HG02840 (cell line): ENCODE measurements around the gene GLIPR1L1.

ENCODE experiments used
- ATAC-seq: cut with Tn5 transposase; IDR thresholded peaks from one replicate; pipeline ENCODE4 v1.9.1; 2021; ENCODE audit warnings: mild to moderate bottlenecking, moderate library complexity, moderate number of reproducible peaks; ENCODE audit not compliant: unreplicated experiment, low FRiP score

GLIPR1L1 gene, protein sequence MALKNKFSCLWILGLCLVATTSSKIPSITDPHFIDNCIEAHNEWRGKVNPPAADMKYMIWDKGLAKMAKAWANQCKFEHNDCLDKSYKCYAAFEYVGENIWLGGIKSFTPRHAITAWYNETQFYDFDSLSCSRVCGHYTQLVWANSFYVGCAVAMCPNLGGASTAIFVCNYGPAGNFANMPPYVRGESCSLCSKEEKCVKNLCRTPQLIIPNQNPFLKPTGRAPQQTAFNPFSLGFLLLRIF

DNA sequence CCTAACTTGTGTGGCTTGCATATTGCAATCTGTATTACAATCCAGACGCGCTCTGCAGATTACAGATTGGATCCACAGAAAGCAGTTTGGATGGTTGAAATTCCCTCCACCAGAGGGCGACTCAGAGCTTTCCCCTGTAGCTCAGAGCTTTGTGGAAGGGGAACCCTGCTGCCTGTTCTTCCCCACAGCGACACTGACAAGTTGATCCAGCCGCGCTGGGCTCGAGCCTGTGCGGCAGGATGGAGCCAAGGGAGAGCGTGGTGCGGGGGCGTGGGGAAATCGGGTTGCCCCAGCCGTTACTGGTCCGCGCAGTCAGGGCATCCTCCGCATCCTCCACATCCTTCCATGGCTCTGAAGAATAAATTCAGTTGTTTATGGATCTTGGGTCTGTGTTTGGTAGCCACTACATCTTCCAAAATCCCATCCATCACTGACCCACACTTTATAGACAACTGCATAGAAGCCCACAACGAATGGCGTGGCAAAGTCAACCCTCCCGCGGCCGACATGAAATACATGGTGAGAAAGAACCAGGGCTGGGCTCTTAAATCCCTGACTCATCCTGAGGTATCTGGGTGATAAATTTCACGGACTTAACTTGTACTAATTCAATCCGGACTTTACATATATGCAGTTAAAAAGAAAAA lies at the start of gene GLIPR1L1:
TSS of gene GLIPR1L1 (plus strand) at position 287 of the 647 bp plus-strand sequence. CDS start at position 346, 59 bp downstream.
- peak; percentile 56 for ATAC-seq

DNA sequence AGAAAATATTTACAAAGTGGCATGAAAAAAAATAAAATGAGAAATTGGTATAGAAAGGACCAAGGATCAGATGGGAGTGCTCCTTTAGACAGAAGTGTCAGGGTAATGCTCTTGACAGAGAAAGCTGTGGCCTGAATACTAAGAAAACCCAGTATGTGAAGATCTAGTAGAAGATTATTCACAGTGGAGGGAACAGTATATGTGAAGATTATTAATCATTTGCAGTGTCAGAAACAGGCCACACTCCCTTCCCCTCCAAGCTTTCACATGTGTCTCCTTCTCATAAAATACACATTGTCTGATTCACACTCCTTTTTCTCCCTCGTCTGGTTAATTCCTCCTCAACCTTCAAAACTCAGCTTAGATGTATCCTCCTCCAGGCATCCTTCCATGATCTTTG lies 45.6 kb upstream of the GLIPR1L1 start:
- ATAC-seq: no peak

GRCh38 chr12:75289753-75290152 lies 44.7 kb upstream of the GLIPR1L1 start:
- no peak for ATAC-seq

DNA sequence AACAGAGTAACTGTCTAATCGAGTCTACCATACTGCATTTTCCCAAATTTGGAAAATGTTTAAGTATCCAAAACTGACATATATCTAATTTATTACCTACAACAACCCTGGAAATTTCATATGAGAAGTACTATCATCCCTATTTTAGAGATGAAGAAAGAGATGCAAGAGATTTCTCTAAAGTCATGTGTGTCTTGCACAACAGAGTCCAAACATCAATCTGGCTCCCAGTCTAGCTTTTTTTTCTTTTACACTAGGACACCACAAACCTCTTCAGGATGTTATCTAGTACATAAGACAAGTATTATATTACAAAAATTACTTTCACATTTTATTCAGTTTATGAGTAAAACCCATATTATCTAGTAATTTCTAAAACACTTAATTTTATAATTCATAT lies 43.5 kb upstream of the GLIPR1L1 start:
- ATAC-seq: no peak

- ATAC-seq: no peak
These were observed 40.1 kb upstream of the GLIPR1L1 start for GRCh38 chr12:75294336-75294735.

GRCh38 chr12:75294797-75295196 lies 39.7 kb upstream of the GLIPR1L1 start:
- ATAC-seq: no peak

DNA sequence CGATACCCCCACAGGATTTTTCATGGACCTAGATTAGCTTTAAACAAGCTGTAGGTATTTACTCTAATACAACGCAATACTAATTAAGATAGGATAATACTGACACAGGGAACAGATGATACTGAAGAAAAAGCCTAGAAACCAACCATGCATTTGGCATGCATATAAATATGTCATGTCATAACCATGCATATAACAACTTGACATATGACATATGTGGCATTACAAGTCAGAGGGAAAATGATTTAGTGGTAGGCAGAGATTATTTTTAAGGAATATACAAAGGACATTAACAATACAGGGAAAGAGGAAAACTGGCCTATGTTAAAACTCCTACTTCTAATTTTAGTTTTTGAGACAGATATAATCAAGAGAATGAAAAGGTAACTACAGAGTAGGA lies 32.2 kb upstream of the GLIPR1L1 start:
- ATAC-seq: no peak

- ATAC-seq: no peak
These were observed 31.7 kb upstream of the GLIPR1L1 start for GRCh38 chr12:75302781-75303180.

DNA sequence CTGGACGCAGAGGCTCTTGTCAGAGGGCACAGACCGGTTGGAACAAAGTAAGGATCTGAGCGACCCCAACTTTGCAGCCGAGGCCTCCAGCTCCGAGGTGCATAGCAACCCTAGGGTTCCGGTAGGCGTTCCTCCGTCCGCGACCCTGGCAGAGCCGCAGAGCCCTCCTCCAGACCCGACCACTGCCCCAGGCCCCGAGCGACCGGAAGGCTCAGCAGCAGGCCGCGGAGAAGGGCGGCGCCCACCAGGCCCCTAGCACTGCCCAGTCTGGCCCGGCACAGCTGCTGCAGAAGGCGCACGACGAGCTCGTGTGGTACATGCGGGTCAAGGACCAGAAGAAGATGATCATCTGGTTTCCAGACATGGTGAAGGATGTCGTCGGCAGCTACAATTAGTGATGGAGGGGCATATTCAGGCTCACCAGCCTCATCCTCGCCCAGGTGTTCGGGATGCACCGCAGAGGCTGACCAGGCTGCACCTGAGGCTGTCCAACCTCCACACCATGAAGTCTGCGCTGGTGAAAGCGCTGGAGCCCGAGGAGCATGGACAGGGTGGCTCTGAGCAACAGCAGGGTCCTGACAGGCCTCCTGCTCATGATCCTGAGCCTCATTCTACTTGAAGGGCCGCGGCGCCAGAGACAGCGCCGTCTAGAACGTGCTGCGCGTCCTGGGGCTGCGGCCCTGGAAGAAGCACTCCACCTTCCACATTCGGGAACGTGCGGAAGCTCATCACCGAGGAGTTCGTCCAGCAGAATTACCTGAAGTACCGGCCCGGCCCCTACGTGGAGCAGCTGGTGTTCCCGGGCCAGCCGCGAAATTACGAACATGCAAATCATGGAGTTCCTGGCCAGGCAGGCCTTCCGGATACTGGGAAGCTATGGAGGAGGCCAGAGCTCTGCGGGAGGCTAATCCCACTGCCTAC lies 28.8 kb upstream of the GLIPR1L1 start:
- no peak for ATAC-seq

DNA sequence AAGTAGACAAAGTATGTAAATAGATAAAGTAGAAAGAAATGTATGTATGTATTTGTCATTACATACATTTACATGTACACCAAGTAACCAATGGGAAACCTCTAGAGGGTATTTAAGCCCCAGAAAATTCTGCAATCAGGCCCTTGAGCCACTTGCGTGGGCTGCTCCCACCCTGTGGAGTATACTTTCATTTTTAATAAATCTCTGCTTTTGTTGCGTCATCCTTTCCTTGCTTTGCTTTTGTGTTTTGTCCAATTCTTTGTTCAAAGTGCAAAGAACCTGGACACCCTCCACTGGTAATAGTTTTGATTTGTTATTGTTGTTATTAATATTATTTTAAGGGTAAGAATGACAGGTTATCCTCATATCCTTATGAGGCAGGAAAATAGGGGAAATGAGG lies 26.2 kb upstream of the GLIPR1L1 start:
- no peak for ATAC-seq

GRCh38 chr12:75311369-75311768 lies 23.1 kb upstream of the GLIPR1L1 start:
- ATAC-seq: no peak

GRCh38 chr12:75315518-75315917 lies 19.0 kb upstream of the GLIPR1L1 start:
- ATAC-seq: no peak

DNA sequence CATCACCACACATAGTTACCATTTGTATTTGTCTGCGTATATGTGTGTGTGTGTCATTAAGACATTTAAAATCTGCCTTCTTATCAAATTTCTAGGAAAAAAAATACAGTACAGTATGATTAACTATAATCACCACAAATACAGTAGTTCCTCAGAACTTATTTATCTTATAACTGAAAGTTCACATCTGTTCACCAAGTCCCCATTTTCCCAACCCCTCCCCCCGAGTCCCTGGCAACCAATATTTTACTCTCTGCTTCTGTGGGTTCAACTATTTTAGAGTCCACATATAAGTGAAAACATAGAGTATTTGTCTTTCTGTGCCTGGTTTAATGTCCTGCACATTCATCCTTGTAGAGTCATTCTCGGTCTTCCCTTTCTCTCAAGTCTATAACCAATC lies 16.7 kb upstream of the GLIPR1L1 start:
- no peak for ATAC-seq

- no peak for ATAC-seq
These were observed 12.0 kb upstream of the GLIPR1L1 start for GRCh38 chr12:75322464-75322863.

DNA sequence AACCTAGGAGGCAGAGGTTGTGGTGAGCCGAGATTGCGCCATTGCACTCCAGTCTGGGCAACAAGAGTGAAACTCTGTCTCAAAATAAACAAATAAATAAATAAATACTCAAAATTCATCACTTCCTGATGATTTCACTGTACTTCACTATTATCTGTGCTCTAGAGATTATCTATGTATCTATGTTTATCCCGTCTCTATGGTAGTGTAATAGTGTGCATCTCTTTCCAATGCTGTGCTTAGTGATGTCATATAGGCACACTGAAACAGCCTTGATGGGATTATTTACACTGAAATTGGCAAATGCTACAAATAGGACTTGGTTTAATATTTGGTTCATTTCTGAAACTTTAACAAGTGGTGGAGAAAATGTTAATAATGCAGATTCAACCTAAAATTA lies 10.8 kb upstream of the GLIPR1L1 start:
- ATAC-seq: no peak

- ATAC-seq: no peak
These were observed 6.8 kb upstream of the GLIPR1L1 start for GRCh38 chr12:75327642-75328041.

DNA sequence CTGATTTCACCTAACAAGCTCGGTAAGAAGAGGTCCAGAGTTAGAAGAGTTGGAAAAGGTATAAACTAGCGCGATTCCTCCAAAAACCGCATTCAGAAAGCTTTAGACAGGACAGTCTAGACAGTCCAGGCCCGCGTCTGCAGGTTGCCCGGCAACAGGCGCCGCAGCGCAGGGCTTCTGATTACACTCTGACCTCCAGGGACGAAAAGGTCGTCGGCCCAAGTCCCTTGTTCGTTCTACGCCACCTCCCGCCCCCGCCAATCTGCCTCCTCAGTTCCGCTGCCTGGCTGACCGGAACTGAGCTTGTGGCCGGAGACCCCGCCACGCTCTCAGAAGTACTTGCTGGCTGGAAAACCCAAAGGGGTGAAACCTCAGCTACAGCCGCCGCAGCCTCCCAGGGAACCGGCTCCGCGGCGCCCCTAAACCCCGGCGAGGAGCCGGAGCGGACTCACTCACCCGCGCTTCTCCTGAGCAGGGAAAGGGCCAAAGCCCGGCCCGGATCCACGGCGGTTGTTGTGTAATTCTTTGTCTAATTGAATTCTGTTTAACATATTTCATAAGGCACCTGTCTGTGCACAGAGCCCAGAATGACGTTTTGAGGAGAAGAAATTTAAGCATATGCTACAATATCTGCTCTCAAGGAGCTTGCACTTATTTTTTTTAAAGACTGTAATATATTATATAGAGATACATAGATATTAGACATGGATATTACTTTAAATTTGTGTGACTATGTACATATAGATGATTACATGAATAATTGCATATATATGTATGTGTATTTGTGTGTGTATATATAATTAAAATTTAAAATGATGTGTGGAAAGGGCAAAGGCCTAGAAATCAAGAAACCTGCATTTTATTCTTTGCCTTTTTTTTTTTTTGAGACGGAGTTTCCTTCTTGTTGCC lies 4.3 kb upstream of the GLIPR1L1 start, which contains the start of gene CAPS2:
TSS of gene CAPS2 (minus strand) at position 407 of the 909 bp plus-strand sequence. CDS start 3,826 bp downstream, outside the sequence.
- ATAC-seq: peak; percentile 88

DNA sequence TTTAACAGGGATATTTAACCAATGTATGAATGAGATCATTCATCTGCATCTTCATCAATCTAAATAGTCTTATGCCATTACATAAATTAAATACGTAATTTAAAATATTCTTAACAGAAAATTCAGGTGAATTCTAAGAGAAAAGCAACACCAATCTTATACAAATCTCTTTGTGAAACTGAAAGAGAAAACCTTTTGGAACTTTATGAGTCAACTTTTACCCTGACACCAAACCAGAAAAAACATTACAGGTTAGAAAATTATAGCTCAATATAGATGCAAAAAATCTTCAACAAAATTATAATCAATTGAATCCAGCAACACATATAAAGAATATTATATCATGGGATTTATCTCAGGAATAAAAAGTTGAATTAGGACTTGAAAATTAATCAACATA lies 3.4 kb downstream of the GLIPR1L1 start:
- ATAC-seq: peak; percentile 59

DNA sequence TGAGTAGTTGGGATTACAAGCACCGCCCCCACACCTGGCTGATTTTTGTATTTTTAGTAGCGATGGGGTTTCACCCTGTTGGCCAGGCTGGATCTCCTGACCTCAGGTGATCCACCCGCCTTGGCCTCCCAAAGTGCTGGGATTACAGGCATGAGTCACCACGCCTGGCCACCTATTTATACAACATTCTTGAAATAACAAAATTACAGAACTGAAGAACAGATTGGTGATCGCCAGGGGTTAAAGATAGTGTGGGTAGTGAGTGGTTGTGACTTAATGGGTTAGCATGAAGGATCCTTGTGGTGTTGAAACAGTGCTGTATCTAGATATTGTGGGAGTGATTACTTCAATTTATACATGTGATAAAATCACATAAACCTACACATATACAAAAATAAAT lies 7.4 kb downstream of the GLIPR1L1 start:
- no peak for ATAC-seq

DNA sequence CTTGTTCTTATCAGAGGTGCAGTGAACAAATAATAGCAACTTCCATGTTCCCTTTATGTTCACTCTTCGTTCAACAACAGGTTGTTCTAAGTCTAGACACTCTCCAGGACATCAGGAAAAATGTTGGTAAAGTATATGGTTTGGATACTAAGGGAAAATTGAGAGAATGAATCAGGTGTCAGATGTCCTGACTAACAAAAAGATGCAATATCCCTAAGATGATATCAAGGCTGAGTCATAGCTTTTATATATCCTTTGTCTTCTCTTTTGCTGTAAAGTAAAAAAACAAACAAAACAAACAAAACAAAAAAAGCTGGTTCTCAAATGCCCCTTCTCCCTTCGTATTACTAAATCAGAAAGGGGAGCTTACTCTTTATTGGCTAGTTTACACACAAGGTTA lies 11.1 kb downstream of the GLIPR1L1 start:
- ATAC-seq: no peak
